NCI-H2107 treated with DMSO at 0.1 percent for 48 hours (cell line): Measurements from ENCODE around the gene SIK2.
"Not testable (repeated sequence)": the region's sequence is repeated elsewhere in the genome, so short reads cannot be mapped to it uniquely, and the experiment has no call there.

Experiments used
- DNase-seq: peaks from one replicate; lab custom pipeline; 2025; ENCODE audit not compliant: unreplicated experiment; lab: John Stamatoyannopoulos, UW

SIK2 gene

DNA sequence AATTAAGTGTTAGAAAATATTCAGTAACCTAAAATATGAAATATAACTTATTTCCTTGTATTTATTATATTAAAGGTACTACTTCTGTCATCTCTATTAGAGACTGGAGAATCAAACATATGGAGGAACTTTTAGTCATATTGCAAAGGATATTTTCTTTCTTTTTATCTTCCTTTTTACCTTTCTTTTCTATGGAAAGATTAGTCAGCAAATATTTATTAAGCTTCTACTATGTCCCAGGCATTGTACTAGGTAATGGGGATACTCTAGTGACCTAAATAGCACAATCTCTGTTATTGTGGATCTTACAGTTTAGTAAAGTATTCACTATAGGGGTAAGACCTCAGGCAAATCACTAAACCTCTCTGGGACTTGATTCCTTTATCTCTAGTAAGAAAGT lies 18.3 kb downstream of the SIK2 start:
- no peak for DNase-seq

DNA sequence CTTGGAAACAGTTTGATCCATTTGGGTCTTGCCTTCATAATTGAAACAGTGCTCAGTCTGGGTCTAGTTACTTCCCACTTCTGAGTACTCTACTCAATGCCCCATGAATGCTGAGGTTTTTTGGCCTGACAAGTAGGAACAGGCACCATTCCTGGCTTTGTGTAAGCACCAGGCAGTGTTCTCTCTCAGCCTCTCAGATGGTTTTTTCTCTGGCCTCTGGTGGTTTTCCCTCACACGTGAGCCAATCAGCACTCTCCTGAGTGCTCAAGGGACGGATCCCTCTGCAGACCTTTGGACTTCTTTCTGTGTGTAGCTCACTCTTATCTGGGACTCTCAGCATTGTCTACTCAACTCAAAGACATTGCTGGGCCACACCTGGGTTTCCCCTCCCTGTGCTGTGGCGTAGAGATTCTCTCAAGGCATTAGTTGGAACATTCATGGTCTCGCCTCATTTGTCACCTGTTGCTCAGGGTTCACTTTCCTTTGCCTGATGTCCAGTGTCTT lies 21.3 kb downstream of the SIK2 start:
- no peak for DNase-seq

DNA sequence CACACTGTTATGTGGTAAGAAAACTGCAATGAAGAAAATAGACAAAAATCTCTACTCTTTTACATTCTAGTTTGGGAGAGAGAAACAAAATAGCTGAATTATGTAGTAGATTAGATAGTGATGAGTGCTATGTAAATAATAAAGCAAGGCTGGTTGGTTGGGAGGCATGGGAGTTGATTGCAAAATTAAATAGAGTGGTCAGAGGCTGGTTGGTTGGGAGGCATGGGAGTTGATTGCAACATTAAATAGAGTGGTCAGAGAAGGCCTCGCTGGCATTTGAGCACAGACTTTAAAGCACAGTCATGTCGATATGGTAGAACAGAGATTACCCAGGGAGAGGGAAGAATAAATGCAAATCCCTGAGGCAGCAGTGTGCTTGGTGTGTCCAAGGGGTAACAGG lies 22.4 kb downstream of the SIK2 start:
- no peak for DNase-seq

DNA sequence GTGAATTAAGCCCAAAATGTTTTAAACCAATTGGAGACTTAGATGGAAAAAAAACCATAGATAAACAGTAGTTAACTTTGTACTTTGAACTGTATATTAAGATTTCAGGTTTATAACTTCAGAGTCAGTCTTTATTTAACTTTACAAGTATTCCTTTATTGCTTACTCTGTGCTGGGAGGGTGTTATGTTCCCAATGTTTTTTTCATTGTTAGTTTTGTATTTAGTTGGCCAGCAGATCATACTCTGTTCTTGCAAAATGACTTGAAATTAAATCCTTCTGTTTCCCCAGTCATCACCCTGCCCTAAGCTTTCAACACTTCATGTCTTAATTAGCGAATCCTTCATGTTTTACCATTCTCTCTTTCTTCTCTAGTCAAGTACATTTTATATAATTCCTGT lies 25.3 kb downstream of the SIK2 start:
- DNase-seq, result no peak

DNA sequence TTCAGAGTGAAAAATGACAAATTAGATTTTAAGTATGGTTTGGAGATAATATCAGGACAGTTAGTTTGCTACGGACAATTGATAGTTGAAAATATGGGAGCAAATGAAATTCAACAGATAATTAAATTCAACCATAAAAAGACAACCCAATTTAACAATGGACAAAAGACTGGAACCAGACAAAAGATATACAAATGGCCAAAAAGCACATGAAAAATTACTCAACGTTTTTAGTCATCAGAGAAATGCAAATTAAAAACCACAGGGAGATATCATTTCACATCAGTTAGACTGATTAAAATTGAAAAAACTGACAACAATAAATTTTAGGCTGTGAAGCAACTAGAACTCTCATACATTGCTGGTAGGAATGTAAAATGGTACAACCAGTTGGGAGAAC lies 27.2 kb downstream of the SIK2 start:
- DNase-seq, result no peak

DNA sequence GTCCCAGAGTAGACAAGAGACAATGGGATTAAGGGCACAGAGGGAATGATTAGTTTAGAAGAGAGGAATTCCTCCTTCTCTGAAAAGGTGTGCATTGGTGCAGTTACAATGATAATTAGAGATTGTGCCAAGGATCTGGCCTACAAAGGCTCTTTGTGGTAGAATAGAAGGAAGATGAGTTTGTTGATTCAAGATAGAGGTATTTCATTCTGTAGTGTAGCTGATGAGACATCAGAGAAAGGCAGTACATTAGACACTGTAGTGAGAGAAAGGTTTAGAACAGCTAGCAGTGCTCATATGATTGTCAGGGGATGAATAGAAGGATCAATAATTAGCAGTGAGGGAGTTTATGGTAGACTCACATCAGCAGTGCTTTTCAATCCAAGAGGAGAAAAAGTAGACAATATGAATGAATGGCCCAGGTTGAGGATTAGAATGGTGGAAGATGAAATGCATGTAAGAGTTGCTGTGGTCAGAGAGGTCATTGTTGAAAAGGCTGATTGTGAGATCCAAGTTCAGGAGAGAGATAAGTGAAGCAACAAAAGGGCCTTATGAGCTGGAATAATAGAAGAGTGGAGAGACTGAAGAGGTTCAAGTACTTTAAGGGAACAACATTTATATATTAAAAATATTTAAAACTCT lies 28.9 kb downstream of the SIK2 start:
- DNase-seq, result no peak

DNA sequence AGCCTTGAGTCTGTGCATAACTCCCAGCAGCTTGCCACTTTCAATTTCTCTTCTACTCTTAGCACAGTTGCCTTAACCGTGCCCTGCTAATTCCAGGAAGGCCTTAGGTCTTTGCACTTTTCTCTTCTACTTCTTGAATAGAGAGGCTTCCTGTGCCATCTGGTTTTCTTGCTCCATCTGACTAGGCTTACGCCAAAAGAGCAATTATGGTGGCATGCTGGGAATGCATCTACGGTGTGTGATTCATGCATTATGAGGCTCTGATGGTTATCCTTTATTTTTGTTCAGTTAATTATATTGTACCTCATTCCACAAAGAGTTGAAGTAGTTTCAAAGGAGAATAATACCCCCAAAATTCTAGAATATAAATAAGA lies 29.4 kb downstream of the SIK2 start:
- no peak for DNase-seq

DNA sequence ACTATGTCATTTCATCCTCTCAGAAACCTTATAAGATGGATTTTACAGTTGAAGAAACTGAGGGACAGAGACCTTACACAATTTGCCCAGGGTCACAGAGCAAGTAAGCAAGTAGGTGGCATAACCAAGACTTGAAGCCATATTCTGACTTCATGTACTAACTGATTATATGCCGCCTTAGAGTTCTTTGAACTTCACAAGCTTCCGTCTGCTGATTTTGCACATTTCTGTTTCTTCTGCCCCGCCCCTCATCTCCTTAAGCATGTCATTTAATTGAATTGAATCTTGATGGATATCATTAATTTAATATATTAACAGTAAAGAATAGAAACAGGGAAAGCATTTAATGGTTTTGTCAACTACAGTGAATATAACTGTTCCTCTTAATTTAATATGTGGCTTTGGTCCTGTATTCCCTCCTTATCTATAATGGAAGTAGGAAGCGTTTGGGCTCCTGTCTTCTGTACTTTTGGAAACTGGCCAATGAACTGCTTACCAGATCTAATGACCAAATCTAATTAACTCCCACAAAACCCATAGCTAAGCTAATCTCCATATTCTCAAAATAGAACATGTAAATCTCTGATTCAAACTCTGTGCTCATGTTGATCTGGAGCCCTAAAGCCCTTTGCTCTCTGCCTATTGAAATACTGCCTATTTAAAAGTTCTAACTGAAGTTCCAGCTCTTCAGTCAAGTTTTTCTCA lies 30.4 kb downstream of the SIK2 start:
- no peak for DNase-seq

DNA sequence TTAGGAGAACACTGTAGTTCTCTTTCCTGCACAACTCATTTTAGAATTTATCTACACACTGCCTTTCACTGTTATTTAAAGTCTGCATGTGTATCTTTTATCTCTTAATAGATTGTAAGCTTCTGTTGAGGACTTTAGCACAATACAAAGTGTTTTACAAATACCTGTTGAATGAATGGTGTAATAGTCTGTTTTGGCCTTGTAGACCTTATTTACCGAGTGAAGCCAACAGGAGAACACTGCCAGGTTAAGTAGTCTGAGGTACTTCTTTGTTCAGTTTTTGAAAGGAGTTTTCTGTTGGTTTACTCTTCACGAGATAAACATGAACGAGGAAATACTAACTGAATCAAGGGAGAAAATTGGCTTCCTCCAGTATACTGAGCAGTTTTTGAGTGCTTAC lies 31.0 kb downstream of the SIK2 start:
- peak; percentile 67 for DNase-seq

DNA sequence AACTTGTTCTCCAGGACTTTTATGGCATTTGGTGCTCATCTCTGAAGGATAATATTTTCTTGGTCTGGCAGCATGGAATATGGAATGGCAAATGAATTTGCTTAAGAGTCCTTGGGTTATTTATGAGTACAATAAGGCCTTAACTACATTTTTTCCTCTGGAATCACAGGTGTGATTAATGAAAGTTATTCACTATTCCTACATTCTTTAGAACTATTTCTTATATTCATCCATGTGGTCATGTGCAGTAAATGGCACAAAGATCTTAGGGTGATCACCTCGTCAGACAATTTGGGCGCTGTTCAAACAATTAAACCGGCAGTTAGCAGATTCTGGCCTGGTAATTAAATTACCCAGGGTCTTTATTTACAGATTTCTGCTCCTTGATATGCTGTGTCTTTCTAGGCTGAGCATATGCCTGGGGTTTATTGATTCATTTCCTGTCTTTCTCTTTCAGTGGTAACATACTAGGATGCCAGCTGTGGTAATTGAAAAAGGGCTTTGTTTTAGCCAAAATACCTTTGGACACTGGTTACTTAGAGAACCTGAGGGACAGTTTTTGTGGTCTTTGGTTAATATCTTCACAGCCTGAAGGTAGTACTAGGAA lies 31.6 kb downstream of the SIK2 start:
- DNase-seq, result no peak

DNA sequence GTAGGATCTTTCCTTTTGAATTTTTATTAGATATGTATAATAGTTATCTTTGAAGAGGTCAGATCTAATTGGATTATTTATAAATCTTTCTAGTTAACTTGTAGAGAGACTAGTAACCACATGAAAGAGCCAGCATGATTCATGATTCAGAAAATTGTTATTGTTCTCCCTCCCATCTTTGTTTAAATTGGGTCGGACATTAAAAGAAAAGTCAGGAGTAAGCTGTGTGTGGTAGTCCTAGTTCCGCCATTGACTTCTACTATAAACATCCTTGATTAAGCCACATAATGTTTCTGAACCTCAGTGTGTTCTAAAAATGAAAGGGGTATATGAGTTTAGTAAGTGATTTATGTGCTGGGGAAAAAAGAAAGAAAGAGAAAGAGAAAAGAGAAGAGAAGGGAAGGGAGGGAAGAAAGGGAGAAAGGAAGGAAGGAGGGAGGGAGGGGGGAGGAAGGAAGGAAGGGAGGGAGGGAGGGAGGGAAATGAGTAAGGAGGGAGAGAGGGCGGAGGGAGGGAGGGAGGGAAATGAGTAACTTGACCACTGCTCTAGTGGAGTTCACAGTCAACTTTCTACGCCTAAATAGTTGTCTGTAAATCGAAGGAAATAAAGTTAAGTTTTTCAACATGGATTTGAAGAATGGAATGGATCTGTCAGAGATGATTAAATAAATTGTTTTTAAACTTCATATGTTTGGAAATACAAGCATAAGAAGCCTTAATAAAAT lies 32.9 kb downstream of the SIK2 start:
- DNase-seq, result no peak

DNA sequence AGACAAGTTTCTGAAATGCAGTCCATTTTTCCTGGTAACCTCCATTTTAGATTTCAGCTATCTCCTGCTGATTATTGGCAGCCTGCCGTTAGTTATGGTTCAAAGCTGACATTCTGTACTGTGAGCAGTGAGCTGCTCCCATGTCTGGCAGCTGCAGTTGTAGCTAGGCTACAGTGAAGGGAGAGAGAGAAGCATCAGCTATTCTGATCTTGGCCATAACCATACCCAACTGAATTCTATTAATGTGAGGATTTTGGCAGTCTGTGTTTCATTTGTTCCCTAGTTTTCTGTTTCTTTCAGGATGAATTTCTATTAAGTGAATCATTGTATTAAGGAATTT lies 33.4 kb downstream of the SIK2 start:
- peak; percentile 42 for DNase-seq

DNA sequence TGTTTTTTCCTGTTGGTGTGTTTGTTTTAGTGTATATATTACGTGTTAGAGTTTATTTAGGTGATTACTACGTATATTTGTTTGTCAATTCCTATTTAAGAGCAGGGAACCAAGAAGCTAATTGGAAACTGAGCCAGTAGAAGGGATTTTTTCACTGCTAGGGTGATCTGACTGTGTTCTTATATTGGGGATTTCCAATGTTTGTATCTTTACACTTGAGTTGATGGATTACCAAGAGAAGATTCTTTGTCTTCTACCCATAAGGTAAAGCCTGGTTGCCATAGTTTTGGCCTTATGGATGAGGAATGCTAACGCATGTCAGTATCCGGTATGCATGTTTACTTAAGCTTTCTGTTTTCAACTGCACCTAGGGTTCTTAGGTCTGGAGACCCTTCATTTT lies 35.6 kb downstream of the SIK2 start:
- no peak for DNase-seq

DNA sequence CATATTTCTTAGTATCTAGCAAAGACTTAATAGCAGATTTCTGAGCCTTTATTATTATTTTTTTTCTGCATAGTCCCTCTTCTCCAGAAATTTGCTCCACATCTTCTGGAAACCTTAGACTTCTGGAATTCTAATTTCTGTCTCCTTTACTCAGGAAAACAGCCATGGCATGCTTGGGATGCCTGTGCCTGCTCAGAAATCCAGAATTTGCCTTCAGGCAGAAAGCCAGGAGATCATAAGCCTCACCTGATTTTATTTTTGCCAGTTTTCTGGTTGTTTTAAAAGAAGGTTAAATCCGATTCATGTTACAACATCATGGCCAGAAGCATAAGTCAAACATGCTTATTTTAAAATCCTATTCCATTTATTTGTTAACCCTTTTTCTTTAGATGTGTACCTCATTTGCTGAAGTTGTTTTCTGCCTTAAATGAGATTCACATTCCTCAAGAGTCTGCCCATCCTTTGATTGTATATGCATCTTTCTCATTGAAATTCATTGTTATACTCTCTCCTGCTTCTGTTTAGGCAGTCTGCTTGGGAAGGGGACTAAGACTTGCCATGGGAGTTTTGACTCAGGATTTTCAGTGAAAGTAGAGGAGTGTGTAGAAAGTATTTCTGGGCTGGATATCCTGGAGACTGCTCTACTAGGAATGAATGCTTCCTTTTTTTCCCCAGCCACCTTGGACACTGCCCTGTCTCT lies 37.1 kb downstream of the SIK2 start:
- no peak for DNase-seq

DNA sequence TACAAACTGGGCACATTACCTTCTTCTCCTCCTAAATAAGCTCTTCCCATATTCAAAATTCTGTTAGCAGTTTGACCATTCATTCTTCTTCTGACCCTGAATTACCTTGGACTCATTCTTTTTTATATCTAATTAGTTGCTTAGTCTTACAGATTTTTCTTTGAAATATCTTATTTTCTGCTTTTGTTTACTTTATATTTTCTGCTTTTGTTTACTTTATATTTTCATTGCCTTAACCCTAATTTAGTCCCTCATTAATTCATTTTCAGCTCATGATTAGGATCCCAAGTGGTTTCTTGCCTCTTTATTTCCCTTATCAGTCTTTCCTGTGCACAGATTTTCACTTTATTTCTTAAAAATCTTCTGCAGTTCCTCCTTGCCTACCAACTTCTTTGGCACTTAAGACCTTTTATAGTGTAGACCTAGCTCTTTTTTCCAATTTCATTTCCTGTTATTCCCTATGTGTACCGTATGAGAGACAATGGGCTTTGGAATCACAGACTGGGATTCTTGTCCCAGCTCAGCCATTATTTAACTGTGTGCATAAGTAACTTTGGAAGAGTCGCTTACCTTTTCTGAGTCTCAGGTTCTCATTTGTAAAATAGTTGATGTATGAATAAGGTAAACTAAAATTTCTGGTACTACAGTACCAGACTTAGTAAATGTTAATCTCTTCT lies 39.2 kb downstream of the SIK2 start:
- no peak for DNase-seq

DNA sequence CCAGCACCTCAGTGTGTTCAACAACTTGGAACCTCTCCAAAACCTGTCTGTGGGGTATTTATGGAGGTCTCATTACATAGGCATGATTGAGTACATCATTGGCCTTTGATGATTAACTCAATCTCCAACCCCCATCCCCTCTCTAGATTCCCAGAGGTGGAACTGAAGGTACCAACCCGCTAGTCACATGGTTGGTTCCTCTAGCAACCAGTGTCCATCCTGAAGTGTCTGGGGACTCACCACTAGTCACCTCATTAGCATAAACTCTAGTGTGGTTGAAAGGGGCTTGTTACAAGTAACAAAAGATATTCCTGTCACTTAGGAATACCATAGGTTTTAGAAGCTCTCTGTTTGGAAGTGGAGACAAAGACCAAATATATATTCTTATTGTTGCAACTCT lies 40.3 kb downstream of the SIK2 start:
- DNase-seq, result no peak

DNA sequence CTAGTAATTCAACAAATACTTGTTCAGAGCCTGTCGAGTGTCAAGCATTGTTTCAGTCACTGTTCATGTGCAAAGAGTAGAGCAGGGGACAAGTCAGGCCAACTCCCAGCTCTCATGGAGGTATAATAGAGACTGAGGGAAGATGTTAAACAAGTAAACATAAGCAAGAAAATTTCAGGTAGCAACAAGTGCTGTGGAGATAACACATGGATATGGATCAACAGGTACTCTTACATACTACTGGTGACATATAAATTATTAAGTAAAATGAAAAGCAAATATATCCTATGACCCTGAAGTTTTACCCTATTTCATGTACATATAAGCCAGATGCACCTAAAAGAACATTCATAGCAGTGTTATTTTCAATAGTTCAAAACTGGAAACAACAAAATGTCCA lies 42.7 kb downstream of the SIK2 start:
- no peak for DNase-seq

DNA sequence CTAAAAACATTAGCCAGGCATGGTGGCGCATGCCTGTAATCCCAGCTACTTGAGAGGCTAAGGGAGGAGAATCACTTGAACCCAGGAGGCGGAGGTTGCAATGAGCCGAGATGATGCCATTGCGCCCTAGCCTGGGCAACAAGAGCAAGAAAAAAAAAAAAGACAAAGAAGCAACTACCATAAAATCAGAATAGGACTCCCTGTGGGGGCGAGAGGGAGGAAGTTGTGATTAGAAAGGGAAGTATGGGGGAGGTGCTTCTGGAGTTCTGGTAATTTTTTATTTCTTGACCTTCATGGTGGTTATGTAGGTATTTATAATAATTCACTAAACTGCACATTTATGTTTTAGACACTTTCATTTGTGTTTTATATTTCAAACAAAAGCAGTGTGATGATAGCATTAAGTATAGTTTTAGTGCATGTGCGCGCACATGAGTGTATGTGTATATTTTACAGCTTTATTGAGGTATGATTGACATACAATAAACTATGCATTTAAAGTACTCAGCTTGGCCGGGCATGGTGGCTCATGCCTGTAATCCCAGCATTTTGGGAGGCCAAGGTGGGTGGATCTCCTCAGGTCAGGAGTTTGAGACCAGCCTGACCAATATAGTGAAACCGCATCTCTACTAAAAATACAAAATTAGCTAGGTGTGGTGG lies 43.5 kb downstream of the SIK2 start:
- DNase-seq, result no peak

DNA sequence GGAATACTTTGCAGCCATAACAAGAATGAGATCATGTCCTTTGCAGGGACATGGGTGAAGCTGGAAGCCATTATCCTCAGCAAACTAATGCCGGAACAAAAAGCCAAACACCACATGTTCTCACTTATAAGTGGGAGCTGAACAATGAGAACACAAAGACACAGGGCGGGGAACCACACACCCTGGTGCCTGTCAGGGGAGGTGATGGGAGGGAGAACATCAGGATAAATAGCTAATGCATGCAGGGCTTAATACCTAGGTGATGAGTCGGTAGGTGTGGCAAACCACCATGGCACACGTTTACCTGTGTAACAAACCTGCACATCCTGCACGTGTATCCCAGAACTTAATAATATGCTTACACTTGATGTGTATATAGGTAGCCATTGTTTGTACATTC lies 49.1 kb downstream of the SIK2 start:
- DNase-seq, result not testable (repeated sequence)

DNA sequence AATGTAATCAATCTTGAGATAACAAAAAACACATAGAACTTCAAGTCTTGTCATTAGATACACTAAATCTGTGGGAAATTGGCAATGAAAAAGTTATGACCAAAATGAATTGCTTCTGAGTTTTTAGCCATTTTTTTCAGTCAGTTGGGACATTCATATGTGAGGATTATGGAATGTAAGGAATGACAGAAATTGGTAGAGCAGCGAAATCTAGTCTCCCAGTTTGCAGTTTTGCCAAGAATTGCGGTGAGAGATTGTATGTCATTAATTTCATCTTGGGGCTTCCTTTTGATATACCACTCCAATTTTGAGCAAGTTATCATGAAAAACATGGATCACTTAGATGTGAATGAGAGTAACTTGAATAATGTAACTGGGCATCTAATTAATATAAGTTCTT lies 49.9 kb downstream of the SIK2 start:
- no peak for DNase-seq
